Fibroblast of skin of left biceps (primary cell): ENCODE results near the gene RNF182.
"Not testable (repeated sequence)": the region's sequence is repeated elsewhere in the genome, so short reads cannot be mapped to it uniquely, and the experiment has no call there.

Source experiments
- DNase-seq, 2 experiments: peaks; one replicate each; pipeline ENCODE4 v3.0.0-alpha.2; 2013; ENCODE audit warnings: low read depth in 2 of 2

RNF182 gene

GRCh38 chr6:13917141-13917540 lies 7.6 kb upstream of the RNF182 start:
- DNase-seq: no peak

GRCh38 chr6:13918686-13919250 lies 6.0 kb upstream of the RNF182 start:
- DNase-seq: no peak

GRCh38 chr6:13919861-13920260 lies 4.9 kb upstream of the RNF182 start:
- no peak for DNase-seq

- no peak for DNase-seq
These were observed 4.2 kb upstream of the RNF182 start for GRCh38 chr6:13920552-13920951.

GRCh38 chr6:13922750-13923149 lies 2.0 kb upstream of the RNF182 start:
- no peak for DNase-seq

GRCh38 chr6:13923527-13924145 lies 1.1 kb upstream of the RNF182 start:
- DNase-seq: peak; percentile 40 to 49

- DNase-seq: peak in 1 of 2 experiments; percentile 17
These were observed 405 bp upstream of the RNF182 start for GRCh38 chr6:13924146-13924948.

- DNase-seq: no peak
These were observed 1.6 kb downstream of the RNF182 start for GRCh38 chr6:13926378-13926777.

- no peak for DNase-seq
These were observed 2.5 kb downstream of the RNF182 start for GRCh38 chr6:13927203-13927602.

GRCh38 chr6:13929196-13929595 lies 4.4 kb downstream of the RNF182 start:
- no peak for DNase-seq

- no peak for DNase-seq
These were observed 7.1 kb downstream of the RNF182 start for GRCh38 chr6:13931797-13932402.

- DNase-seq: no peak
These were observed 8.0 kb downstream of the RNF182 start for GRCh38 chr6:13932785-13933184.

- DNase-seq: no peak
These were observed 10.0 kb downstream of the RNF182 start for GRCh38 chr6:13934721-13935120.

GRCh38 chr6:13935190-13935880 lies 10.6 kb downstream of the RNF182 start:
- DNase-seq: no peak

- DNase-seq: not testable (repeated sequence)
These were observed 11.1 kb downstream of the RNF182 start for GRCh38 chr6:13935881-13936261.

GRCh38 chr6:13941902-13942301 lies 17.1 kb downstream of the RNF182 start:
- DNase-seq: no peak

GRCh38 chr6:13943943-13944342 lies 19.2 kb downstream of the RNF182 start:
- no peak for DNase-seq

GRCh38 chr6:13946506-13946905 lies 21.8 kb downstream of the RNF182 start:
- DNase-seq: no peak

GRCh38 chr6:13947611-13948178 lies 22.9 kb downstream of the RNF182 start:
- DNase-seq: no peak

GRCh38 chr6:13952101-13952500 lies 27.3 kb downstream of the RNF182 start:
- no peak for DNase-seq

- DNase-seq: no peak
These were observed 28.4 kb downstream of the RNF182 start for GRCh38 chr6:13953061-13953705.
